ENCODE results near the gene ROBO3. TPM values are rescaled to one million over a fixed set of nuclear protein-coding genes. Genes with fewer than 3 reads are reported as not detected.

The ROBO3 gene
- total RNA-seq, 1 experiment from 2014 or later = 1.3 TPM

GRCh38 chr11:124829986-124830385, 35.2 kb upstream of the ROBO3 start:
- no peaks in the 10 kb centered on the region for H3K9me3 ChIP-seq (ENCODE audit: insufficient read depth, low read depth)
- no peak overlapping the region for H2AFZ ChIP-seq
- TF ChIP-seq CTCF (conservative IDR thresholded peaks at IDR 0.05) = no peak
- no peak for TF ChIP-seq EZH2 (IDR thresholded peaks at IDR 0.05; ENCODE audit: low read depth)
- intact Hi-C loops (cut with micrococcal nuclease; ENCODE audit: unreplicated experiment) = loop anchor here (10.0 kb wide), 1 partner anchor 575 kb away; no protein-coding TSS in a partner anchor
- no peak for DNase-seq
- H3K4me2 ChIP-seq = no peak overlapping the region
- H3K36me3 ChIP-seq (ENCODE audit: low read depth) = no peaks in the 10 kb centered on the region
- H3K4me3 ChIP-seq = no peak overlapping the region
- no peaks in the 10 kb centered on the region for H3K27me3 ChIP-seq (ENCODE audit: insufficient read depth, low read depth)
- no peaks in the 10 kb centered on the region for H3K79me2 ChIP-seq (ENCODE audit: low read depth)
- BruUV-seq (replicated peaks) = no TSS peak
- H3K4me1 ChIP-seq (replicated peaks; ENCODE audit: insufficient read depth) = peaks cover 34% of the 10 kb centered on the region
- ChIA-PET POLR2A (ENCODE audit: unreplicated experiment) (no interaction called here), CTCF (no interaction called here)
- H4K20me1 ChIP-seq (ENCODE audit: insufficient read depth) = no peaks in the 10 kb centered on the region
- H3K27ac ChIP-seq = no peak overlapping the region
- H3F3A ChIP-seq (ENCODE audit: insufficient read depth, low read depth) = peaks cover 24% of the 10 kb centered on the region
- no peaks in the 10 kb centered on the region for H3K9me2 ChIP-seq (ENCODE audit: insufficient read depth)

- Histone ChIP-seq H3F3A (ENCODE audit: insufficient read depth, low read depth) (peaks cover 28% of the 10 kb centered on the region), H3K9me3 (ENCODE audit: insufficient read depth, low read depth) (no peaks in the 10 kb centered on the region), H2AFZ (no peak overlapping the region), H3K4me2 (no peak overlapping the region), H3K27ac (no peak overlapping the region), H3K9me2 (ENCODE audit: insufficient read depth) (no peaks in the 10 kb centered on the region), H3K27me3 (ENCODE audit: insufficient read depth, low read depth) (no peaks in the 10 kb centered on the region), H3K4me3 (no peak overlapping the region), H3K4me1 (replicated peaks; ENCODE audit: insufficient read depth) (peaks cover 42% of the 10 kb centered on the region), H3K79me2 (ENCODE audit: low read depth) (no peaks in the 10 kb centered on the region), H3K36me3 (ENCODE audit: low read depth) (no peaks in the 10 kb centered on the region), H4K20me1 (ENCODE audit: insufficient read depth) (no peaks in the 10 kb centered on the region)
- ChIA-PET POLR2A (ENCODE audit: unreplicated experiment) (no interaction called here), CTCF (no interaction called here)
- intact Hi-C loops (cut with micrococcal nuclease; ENCODE audit: unreplicated experiment) = loop anchor here (10.0 kb wide), 1 partner anchor 574 kb away; no protein-coding TSS in a partner anchor
- TF ChIP-seq EZH2 (IDR thresholded peaks at IDR 0.05; ENCODE audit: low read depth) = no peak
- TF ChIP-seq CTCF (conservative IDR thresholded peaks at IDR 0.05) = no peak
- no TSS peak for BruUV-seq (replicated peaks)
- DNase-seq = no peak
Measured at GRCh38 chr11:124830749-124831148, 34.5 kb upstream of the ROBO3 start.

GRCh38 chr11:124831897-124832296, 33.3 kb upstream of the ROBO3 start:
- H3K4me1 ChIP-seq (replicated peaks; ENCODE audit: insufficient read depth) = peaks cover 53% of the 10 kb centered on the region
- CTCF ChIA-PET = no interaction called here

More at GRCh38 chr11:124831897-124832296, 33.3 kb upstream of the ROBO3 start:
- Histone ChIP-seq H3K79me2 (ENCODE audit: low read depth) (no peaks in the 10 kb centered on the region), H3K4me2 (peak overlapping the region; percentile 68; the same call in 1 of the 2 replicates), H3F3A (ENCODE audit: insufficient read depth, low read depth) (peaks cover 28% of the 10 kb centered on the region), H3K27me3 (ENCODE audit: insufficient read depth, low read depth) (no peaks in the 10 kb centered on the region), H3K36me3 (ENCODE audit: low read depth) (no peaks in the 10 kb centered on the region), H3K4me3 (no peak overlapping the region), H2AFZ (no peak overlapping the region), H3K9me3 (ENCODE audit: insufficient read depth, low read depth) (no peaks in the 10 kb centered on the region), H3K27ac (no peak overlapping the region), H4K20me1 (ENCODE audit: insufficient read depth) (no peaks in the 10 kb centered on the region), H3K9me2 (ENCODE audit: insufficient read depth) (no peaks in the 10 kb centered on the region)
- TF ChIP-seq EZH2 (IDR thresholded peaks at IDR 0.05; ENCODE audit: low read depth) (no peak), CTCF (conservative IDR thresholded peaks at IDR 0.05) (no peak)
- no peak for DNase-seq
- intact Hi-C loops (cut with micrococcal nuclease; ENCODE audit: unreplicated experiment) = loop anchor here (10.0 kb wide), 1 partner anchor 573 kb away; no protein-coding TSS in a partner anchor
- BruUV-seq (replicated peaks) = no TSS peak
- POLR2A ChIA-PET (ENCODE audit: unreplicated experiment) = no interaction called here

Measured in PC-9 (cell line).